Astrocyte (in vitro differentiated cells and primary cell): ENCODE results near the gene GGT5.
"Not testable (repeated sequence)": the region's sequence is repeated elsewhere in the genome, so short reads cannot be mapped to it uniquely, and the experiment has no call there.

Experiments used
- EZH2 ChIP-seq: IDR thresholded peaks from 2 replicates; pipeline ENCODE4 v1.6.1; 2012; ENCODE audit warnings: mild to moderate bottlenecking, low read length, inconsistent platforms; ENCODE audit not compliant: insufficient read depth
- TF ChIP-seq, protein P1 (sequence below): IDR thresholded peaks from 2 replicates; pipeline ENCODE4 v1.5.1; 2011; ENCODE audit warnings: low read depth, mild to moderate bottlenecking, inconsistent platforms, low read length, moderate library complexity; ENCODE audit not compliant: insufficient read depth

DNA sequence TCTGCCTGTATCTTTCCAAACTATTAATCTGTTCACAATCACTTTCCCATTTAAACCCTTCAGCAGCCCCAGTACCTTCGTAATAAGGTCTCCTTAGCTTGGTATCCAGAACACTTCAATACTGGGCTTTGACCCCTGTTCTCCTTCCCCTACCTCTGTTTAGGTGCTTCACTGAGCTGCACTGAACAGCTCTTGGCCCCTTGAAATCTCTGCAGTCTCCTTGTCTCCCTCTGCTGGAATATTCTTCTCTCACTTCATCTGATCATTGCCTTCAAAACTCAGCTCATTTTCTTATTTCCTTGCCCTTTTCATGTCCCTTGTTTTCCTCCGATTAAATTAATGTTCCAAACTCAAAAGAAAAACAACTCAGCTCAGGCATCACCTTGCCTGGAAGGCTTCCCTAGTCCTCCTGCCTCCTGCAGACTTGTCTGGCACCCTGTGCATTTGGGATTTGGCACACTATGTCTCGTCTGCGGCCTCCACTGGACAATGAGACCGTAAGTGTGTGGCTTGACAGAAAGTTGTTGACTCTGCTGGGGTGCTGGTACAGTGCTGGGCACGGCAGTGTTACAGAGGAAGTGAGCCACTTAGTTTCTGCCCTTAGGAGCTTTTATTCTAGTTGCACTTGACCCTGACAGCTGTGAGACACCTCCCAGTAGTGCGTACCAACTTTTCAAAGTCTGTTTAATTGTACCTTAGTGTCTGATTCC lies 30.0 kb upstream of the GGT5 start:
- TF ChIP-seq, protein P1, sequence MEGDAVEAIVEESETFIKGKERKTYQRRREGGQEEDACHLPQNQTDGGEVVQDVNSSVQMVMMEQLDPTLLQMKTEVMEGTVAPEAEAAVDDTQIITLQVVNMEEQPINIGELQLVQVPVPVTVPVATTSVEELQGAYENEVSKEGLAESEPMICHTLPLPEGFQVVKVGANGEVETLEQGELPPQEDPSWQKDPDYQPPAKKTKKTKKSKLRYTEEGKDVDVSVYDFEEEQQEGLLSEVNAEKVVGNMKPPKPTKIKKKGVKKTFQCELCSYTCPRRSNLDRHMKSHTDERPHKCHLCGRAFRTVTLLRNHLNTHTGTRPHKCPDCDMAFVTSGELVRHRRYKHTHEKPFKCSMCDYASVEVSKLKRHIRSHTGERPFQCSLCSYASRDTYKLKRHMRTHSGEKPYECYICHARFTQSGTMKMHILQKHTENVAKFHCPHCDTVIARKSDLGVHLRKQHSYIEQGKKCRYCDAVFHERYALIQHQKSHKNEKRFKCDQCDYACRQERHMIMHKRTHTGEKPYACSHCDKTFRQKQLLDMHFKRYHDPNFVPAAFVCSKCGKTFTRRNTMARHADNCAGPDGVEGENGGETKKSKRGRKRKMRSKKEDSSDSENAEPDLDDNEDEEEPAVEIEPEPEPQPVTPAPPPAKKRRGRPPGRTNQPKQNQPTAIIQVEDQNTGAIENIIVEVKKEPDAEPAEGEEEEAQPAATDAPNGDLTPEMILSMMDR: not testable (repeated sequence)
- TF ChIP-seq EZH2: not testable (repeated sequence)
